Measurements from ENCODE around the gene INHBE.

Gene INHBE

GRCh38 chr12:57471661-57472060, 16.6 kb downstream of the INHBE start:
- Histone ChIP-seq H3K4me1 (ENCODE audit: control insufficient read depth in 1 of 2, insufficient read depth in 2 of 2, low read length in 2 of 2) (peaks cover 0 to 14% of the 10 kb centered on the region in 2 donors), H3K27ac (ENCODE audit: low read length) (peak overlapping the region; percentile 15), H3K36me3 (ENCODE audit: control insufficient read depth in 1 of 2, insufficient read depth in 2 of 2, low read length in 2 of 2) (no peaks in the 10 kb centered on the region), H3K27me3 (ENCODE audit: low read depth, low read length) (peaks cover 4% of the 10 kb centered on the region), H3K9me3 (ENCODE audit: control insufficient read depth in 1 of 2, low read length in 2 of 2) (no peaks in the 10 kb centered on the region), H3K4me3 (ENCODE audit: low read depth in 1 of 2, low read length in 2 of 2) (no peak overlapping the region)

- H3K4me3 ChIP-seq (ENCODE audit: low read depth in 1 of 2, low read length in 2 of 2), result no peak overlapping the region
- H3K27me3 ChIP-seq (ENCODE audit: low read depth, low read length), result peaks cover 4% of the 10 kb centered on the region
- peaks cover 0 to 14% of the 10 kb centered on the region in 2 donors for H3K4me1 ChIP-seq (ENCODE audit: control insufficient read depth in 1 of 2, insufficient read depth in 2 of 2, low read length in 2 of 2)
- no peaks in the 10 kb centered on the region for H3K9me3 ChIP-seq (ENCODE audit: control insufficient read depth in 1 of 2, low read length in 2 of 2)
- H3K27ac ChIP-seq (ENCODE audit: low read length), result no peak overlapping the region
- H3K36me3 ChIP-seq (ENCODE audit: control insufficient read depth in 1 of 2, insufficient read depth in 2 of 2, low read length in 2 of 2), result no peaks in the 10 kb centered on the region
Measured at GRCh38 chr12:57472391-57472790, 17.3 kb downstream of the INHBE start.

GRCh38 chr12:57473392-57473791, 18.3 kb downstream of the INHBE start:
- Histone ChIP-seq H3K36me3 (ENCODE audit: control insufficient read depth in 1 of 2, insufficient read depth in 2 of 2, low read length in 2 of 2) (no peaks in the 10 kb centered on the region), H3K4me1 (ENCODE audit: control insufficient read depth in 1 of 2, insufficient read depth in 2 of 2, low read length in 2 of 2) (peaks cover 0 to 14% of the 10 kb centered on the region in 2 donors), H3K9me3 (ENCODE audit: control insufficient read depth in 1 of 2, low read length in 2 of 2) (no peaks in the 10 kb centered on the region), H3K4me3 (ENCODE audit: low read depth in 1 of 2, low read length in 2 of 2) (no peak overlapping the region), H3K27ac (ENCODE audit: low read length) (no peak overlapping the region), H3K27me3 (ENCODE audit: low read depth, low read length) (peaks cover 4% of the 10 kb centered on the region)

GRCh38 chr12:57473886-57474285, 18.8 kb downstream of the INHBE start:
- Histone ChIP-seq H3K27ac (ENCODE audit: low read length) (no peak overlapping the region), H3K27me3 (ENCODE audit: low read depth, low read length) (peaks cover 4% of the 10 kb centered on the region), H3K36me3 (ENCODE audit: control insufficient read depth in 1 of 2, insufficient read depth in 2 of 2, low read length in 2 of 2) (no peaks in the 10 kb centered on the region), H3K4me1 (ENCODE audit: control insufficient read depth in 1 of 2, insufficient read depth in 2 of 2, low read length in 2 of 2) (peaks cover 0 to 14% of the 10 kb centered on the region in 2 donors), H3K9me3 (ENCODE audit: control insufficient read depth in 1 of 2, low read length in 2 of 2) (no peaks in the 10 kb centered on the region), H3K4me3 (ENCODE audit: low read depth in 1 of 2, low read length in 2 of 2) (no peak overlapping the region)

- peaks cover 4% of the 10 kb centered on the region for H3K27me3 ChIP-seq (ENCODE audit: low read depth, low read length)
Measured at GRCh38 chr12:57474430-57474829, 19.3 kb downstream of the INHBE start.

GRCh38 chr12:57474862-57475261, 19.8 kb downstream of the INHBE start:
- Histone ChIP-seq H3K27me3 (ENCODE audit: low read depth, low read length) (peaks cover 4% of the 10 kb centered on the region), H3K27ac (ENCODE audit: low read length) (no peak overlapping the region), H3K9me3 (ENCODE audit: control insufficient read depth in 1 of 2, low read length in 2 of 2) (no peaks in the 10 kb centered on the region), H3K36me3 (ENCODE audit: control insufficient read depth in 1 of 2, insufficient read depth in 2 of 2, low read length in 2 of 2) (no peaks in the 10 kb centered on the region), H3K4me1 (ENCODE audit: control insufficient read depth in 1 of 2, insufficient read depth in 2 of 2, low read length in 2 of 2) (peaks cover 0 to 14% of the 10 kb centered on the region in 2 donors), H3K4me3 (ENCODE audit: low read depth in 1 of 2, low read length in 2 of 2) (peak overlapping the region in 1 of 2 donors; percentile 65)

More at GRCh38 chr12:57474430-57474829, 19.3 kb downstream of the INHBE start:
- no peak overlapping the region for H3K4me3 ChIP-seq (ENCODE audit: low read depth in 1 of 2, low read length in 2 of 2)
- no peak overlapping the region for H3K27ac ChIP-seq (ENCODE audit: low read length)
- H3K4me1 ChIP-seq (ENCODE audit: control insufficient read depth in 1 of 2, insufficient read depth in 2 of 2, low read length in 2 of 2), result peaks cover 0 to 14% of the 10 kb centered on the region in 2 donors
- no peaks in the 10 kb centered on the region for H3K9me3 ChIP-seq (ENCODE audit: control insufficient read depth in 1 of 2, low read length in 2 of 2)
- no peaks in the 10 kb centered on the region for H3K36me3 ChIP-seq (ENCODE audit: control insufficient read depth in 1 of 2, insufficient read depth in 2 of 2, low read length in 2 of 2)

- peaks cover 0 to 14% of the 10 kb centered on the region in 2 donors for H3K4me1 ChIP-seq (ENCODE audit: control insufficient read depth in 1 of 2, insufficient read depth in 2 of 2, low read length in 2 of 2)
- peak overlapping the region; percentile 5 to 65 for H3K4me3 ChIP-seq (ENCODE audit: low read depth in 1 of 2, low read length in 2 of 2)
- H3K9me3 ChIP-seq (ENCODE audit: control insufficient read depth in 1 of 2, low read length in 2 of 2), result no peaks in the 10 kb centered on the region
- no peak overlapping the region for H3K27ac ChIP-seq (ENCODE audit: low read length)
- H3K36me3 ChIP-seq (ENCODE audit: control insufficient read depth in 1 of 2, insufficient read depth in 2 of 2, low read length in 2 of 2), result no peaks in the 10 kb centered on the region
- H3K27me3 ChIP-seq (ENCODE audit: low read depth, low read length), result peaks cover 4% of the 10 kb centered on the region
Measured at GRCh38 chr12:57475271-57476161, 20.4 kb downstream of the INHBE start.

- Histone ChIP-seq H3K27ac (ENCODE audit: low read length) (no peak overlapping the region), H3K4me3 (ENCODE audit: low read depth in 1 of 2, low read length in 2 of 2) (peak overlapping the region; percentile 5 to 65), H3K27me3 (ENCODE audit: low read depth, low read length) (peaks cover 4% of the 10 kb centered on the region)
Measured at GRCh38 chr12:57476162-57476992, 21.3 kb downstream of the INHBE start.

GRCh38 chr12:57476993-57477709, 22.0 kb downstream of the INHBE start:
- H3K27me3 ChIP-seq (ENCODE audit: low read depth, low read length), result peaks cover 4% of the 10 kb centered on the region
- peaks cover 0 to 14% of the 10 kb centered on the region in 2 donors for H3K4me1 ChIP-seq (ENCODE audit: control insufficient read depth in 1 of 2, insufficient read depth in 2 of 2, low read length in 2 of 2)
- no peak overlapping the region for H3K27ac ChIP-seq (ENCODE audit: low read length)
- H3K9me3 ChIP-seq (ENCODE audit: control insufficient read depth in 1 of 2, low read length in 2 of 2), result no peaks in the 10 kb centered on the region
- H3K4me3 ChIP-seq (ENCODE audit: low read depth in 1 of 2, low read length in 2 of 2), result peak overlapping the region; percentile 5 to 65
- no peaks in the 10 kb centered on the region for H3K36me3 ChIP-seq (ENCODE audit: control insufficient read depth in 1 of 2, insufficient read depth in 2 of 2, low read length in 2 of 2)

More at GRCh38 chr12:57476162-57476992, 21.3 kb downstream of the INHBE start:
- H3K9me3 ChIP-seq (ENCODE audit: control insufficient read depth in 1 of 2, low read length in 2 of 2), result no peaks in the 10 kb centered on the region
- H3K36me3 ChIP-seq (ENCODE audit: control insufficient read depth in 1 of 2, insufficient read depth in 2 of 2, low read length in 2 of 2), result no peaks in the 10 kb centered on the region
- H3K4me1 ChIP-seq (ENCODE audit: control insufficient read depth in 1 of 2, insufficient read depth in 2 of 2, low read length in 2 of 2), result peaks cover 0 to 14% of the 10 kb centered on the region in 2 donors

GRCh38 chr12:57477710-57478681, 22.9 kb downstream of the INHBE start:
- H3K4me1 ChIP-seq (ENCODE audit: control insufficient read depth in 1 of 2, insufficient read depth in 2 of 2, low read length in 2 of 2), result peaks cover 0 to 14% of the 10 kb centered on the region in 2 donors
- peak overlapping the region; percentile 81 for H3K27ac ChIP-seq (ENCODE audit: low read length)
- H3K9me3 ChIP-seq (ENCODE audit: control insufficient read depth in 1 of 2, low read length in 2 of 2), result no peaks in the 10 kb centered on the region
- H3K4me3 ChIP-seq (ENCODE audit: low read depth in 1 of 2, low read length in 2 of 2), result peak overlapping the region; percentile 5 to 65
- no peaks in the 10 kb centered on the region for H3K36me3 ChIP-seq (ENCODE audit: control insufficient read depth in 1 of 2, insufficient read depth in 2 of 2, low read length in 2 of 2)
- H3K27me3 ChIP-seq (ENCODE audit: low read depth, low read length), result peaks cover 4% of the 10 kb centered on the region

All from muscle layer of duodenum (tissue), 2 donors.